Panc1 (cell line): ENCODE measurements around the gene GMDS. TPM values are rescaled to one million over a fixed set of nuclear protein-coding genes. Genes with fewer than 3 reads are reported as not detected.

Source experiments
- ATAC-seq: fragments of 200-7000 bp; cut with Tn5 transposase; 2 replicates; pipeline ENCODE4 v1.9.1; 2020; ENCODE audit warnings: mild to moderate bottlenecking, moderate library complexity
- BruUV-seq: library from RNA; stranded (reverse); fragments of 400-500 nt; replicated peaks from 2 replicates; lab custom pipeline; 2021; lab: Mats Ljungman, UMichigan
- CTCF ChIA-PET: fragments of 300-600 bp; sonication (Branson Sonifier 250); formaldehyde crosslinking; loops from one replicate; lab custom pipeline; 2022; ENCODE audit warnings: antibody characterized with exemption; lab: Charles Lee
- POLR2A ChIA-PET: fragments of 300-600 bp; sonication (Branson Sonifier 250); formaldehyde crosslinking; loops from one replicate; lab custom pipeline; 2022; ENCODE audit warnings: antibody characterized with exemption; lab: Charles Lee
- DNase-seq: peaks from one replicate; pipeline ENCODE4 v3.0.0-alpha.2; 2010; ENCODE audit warnings: low read depth, low spot score
- H3K27ac ChIP-seq: 2 replicates; pipeline ENCODE4 v1.5.1; 2011; ENCODE audit warnings: mild to moderate bottlenecking, low read length, inconsistent platforms
- H3K27me3 ChIP-seq: fragments of 200-500 bp; sonication (Bioruptor generic); 2 replicates; pipeline ENCODE4 v1.6.0; 2014; ENCODE audit warnings: low read length, inconsistent platforms; ENCODE audit not compliant: control insufficient read depth, insufficient read depth
- H3K36me3 ChIP-seq: fragments of 200-500 bp; sonication (Bioruptor generic); 2 replicates; pipeline ENCODE4 v1.5.1; 2014; ENCODE audit warnings: inconsistent platforms, mild to moderate bottlenecking, low read length, moderate library complexity; ENCODE audit not compliant: control insufficient read depth, insufficient read depth
- H3K4me1 ChIP-seq: 2 replicates; pipeline ENCODE4 v1.5.1; 2011; ENCODE audit warnings: inconsistent platforms, mild to moderate bottlenecking, low read length, moderate library complexity; ENCODE audit not compliant: control insufficient read depth, insufficient read depth
- H3K4me3 ChIP-seq, 2 experiments: 2 replicates each; pipeline ENCODE4 v1.5.1; 2011 to 2012; ENCODE audit warnings: low read depth in 2 of 2, low read length in 2 of 2, mild to moderate bottlenecking in 2 of 2, inconsistent platforms in 1 of 2, moderate library complexity in 1 of 2
- H3K9me3 ChIP-seq: fragments of 200-500 bp; sonication (Bioruptor generic); 2 replicates; pipeline ENCODE4 v1.5.1; 2014; ENCODE audit warnings: low read depth, mild to moderate bottlenecking, inconsistent platforms, low read length, moderate library complexity; ENCODE audit not compliant: control insufficient read depth, insufficient read depth
- POLR2AphosphoS5 ChIP-seq: IDR thresholded peaks from 2 replicates; pipeline ENCODE4 v1.6.1; 2012; ENCODE audit warnings: mild to moderate bottlenecking, low read depth, low read length, moderate library complexity
- SIN3A ChIP-seq: IDR thresholded peaks from 2 replicates; pipeline ENCODE4 v1.6.1; 2012; ENCODE audit warnings: low read depth, mild to moderate bottlenecking, low read length, moderate library complexity, borderline replicate concordance; ENCODE audit not compliant: insufficient read depth
- TCF7L2 ChIP-seq: IDR thresholded peaks from 2 replicates; pipeline ENCODE4 v1.6.1; 2011; ENCODE audit warnings: mild to moderate bottlenecking, low read depth, low read length, inconsistent platforms
- in situ Hi-C: cut with HindIII; loops from 2 replicates; pipeline ENCODE4 v1.10.0; 2016; ENCODE audit warnings: low sequenced_read_pairs, low pct_unique_long_range_greater_than_20kb
- intact Hi-C: fragments of 100-400 bp; cut with micrococcal nuclease; formaldehyde crosslinking; loops from one replicate; pipeline ENCODE4 v1.10.0; 2022; ENCODE audit not compliant: unreplicated experiment
- total RNA-seq: library from RNA; stranded (reverse); gene quantifications from one replicate; pipeline ENCODE4 v1.2.1, GENCODE V29; 2021; ENCODE audit not compliant: unreplicated experiment
- TF ChIP-seq, protein P1 (sequence below): fragments of 450-650 bp; IDR thresholded peaks from 2 replicates; pipeline ENCODE4 v1.5.1; 2017; ENCODE audit warnings: mild to moderate bottlenecking
- TF ChIP-seq, protein P2 (sequence below), 2 experiments: IDR thresholded peaks; 2 replicates each; pipeline ENCODE4 v1.6.1; 2011 to 2012; ENCODE audit warnings: low read depth in 2 of 2, control low read depth in 1 of 2, low read length in 1 of 2, mild to moderate bottlenecking in 1 of 2, moderate library complexity in 1 of 2; ENCODE audit not compliant: insufficient read depth in 1 of 2

Gene GMDS
- total RNA-seq, 1 experiment from 2014 or later, result 9.8 TPM

DNA sequence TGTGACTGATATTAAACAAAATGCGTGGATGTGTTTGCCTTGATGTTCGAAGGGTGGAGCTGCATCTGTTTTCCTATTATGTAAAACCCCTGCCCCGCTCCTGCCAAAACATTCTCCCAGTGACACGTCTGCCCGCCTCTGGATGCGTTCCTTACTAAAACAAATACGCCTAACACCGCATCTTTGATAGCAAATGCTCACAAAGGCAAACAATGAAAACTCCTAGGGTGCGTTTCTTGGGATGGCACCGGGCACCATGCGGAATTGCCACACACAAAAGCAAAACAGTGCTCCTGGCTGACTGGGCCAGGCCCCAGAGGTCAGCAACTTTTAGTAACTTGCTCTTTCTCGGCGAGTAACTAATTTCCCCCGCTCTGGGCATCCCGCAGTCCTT is 644.6 kb downstream of the GMDS start:
- Histone ChIP-seq H3K27me3 (no peaks in the 10 kb centered on the region; the same call in 1 of the 2 replicates), H3K4me1 (peaks cover 10% of the 10 kb centered on the region), H3K27ac (no peak overlapping the region), H3K4me3 (no peak overlapping the region), H3K9me3 (no peaks in the 10 kb centered on the region), H3K36me3 (no peaks in the 10 kb centered on the region; the same call in 1 of the 2 replicates)
- in situ Hi-C loops (no loop called here), intact Hi-C loops (loop anchor here (5.0 kb wide), 2 partner anchors 87 to 502 kb away; no protein-coding TSS in a partner anchor)
- TF ChIP-seq, protein P1, sequence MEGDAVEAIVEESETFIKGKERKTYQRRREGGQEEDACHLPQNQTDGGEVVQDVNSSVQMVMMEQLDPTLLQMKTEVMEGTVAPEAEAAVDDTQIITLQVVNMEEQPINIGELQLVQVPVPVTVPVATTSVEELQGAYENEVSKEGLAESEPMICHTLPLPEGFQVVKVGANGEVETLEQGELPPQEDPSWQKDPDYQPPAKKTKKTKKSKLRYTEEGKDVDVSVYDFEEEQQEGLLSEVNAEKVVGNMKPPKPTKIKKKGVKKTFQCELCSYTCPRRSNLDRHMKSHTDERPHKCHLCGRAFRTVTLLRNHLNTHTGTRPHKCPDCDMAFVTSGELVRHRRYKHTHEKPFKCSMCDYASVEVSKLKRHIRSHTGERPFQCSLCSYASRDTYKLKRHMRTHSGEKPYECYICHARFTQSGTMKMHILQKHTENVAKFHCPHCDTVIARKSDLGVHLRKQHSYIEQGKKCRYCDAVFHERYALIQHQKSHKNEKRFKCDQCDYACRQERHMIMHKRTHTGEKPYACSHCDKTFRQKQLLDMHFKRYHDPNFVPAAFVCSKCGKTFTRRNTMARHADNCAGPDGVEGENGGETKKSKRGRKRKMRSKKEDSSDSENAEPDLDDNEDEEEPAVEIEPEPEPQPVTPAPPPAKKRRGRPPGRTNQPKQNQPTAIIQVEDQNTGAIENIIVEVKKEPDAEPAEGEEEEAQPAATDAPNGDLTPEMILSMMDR, result no peak
- TF ChIP-seq, protein P2, sequence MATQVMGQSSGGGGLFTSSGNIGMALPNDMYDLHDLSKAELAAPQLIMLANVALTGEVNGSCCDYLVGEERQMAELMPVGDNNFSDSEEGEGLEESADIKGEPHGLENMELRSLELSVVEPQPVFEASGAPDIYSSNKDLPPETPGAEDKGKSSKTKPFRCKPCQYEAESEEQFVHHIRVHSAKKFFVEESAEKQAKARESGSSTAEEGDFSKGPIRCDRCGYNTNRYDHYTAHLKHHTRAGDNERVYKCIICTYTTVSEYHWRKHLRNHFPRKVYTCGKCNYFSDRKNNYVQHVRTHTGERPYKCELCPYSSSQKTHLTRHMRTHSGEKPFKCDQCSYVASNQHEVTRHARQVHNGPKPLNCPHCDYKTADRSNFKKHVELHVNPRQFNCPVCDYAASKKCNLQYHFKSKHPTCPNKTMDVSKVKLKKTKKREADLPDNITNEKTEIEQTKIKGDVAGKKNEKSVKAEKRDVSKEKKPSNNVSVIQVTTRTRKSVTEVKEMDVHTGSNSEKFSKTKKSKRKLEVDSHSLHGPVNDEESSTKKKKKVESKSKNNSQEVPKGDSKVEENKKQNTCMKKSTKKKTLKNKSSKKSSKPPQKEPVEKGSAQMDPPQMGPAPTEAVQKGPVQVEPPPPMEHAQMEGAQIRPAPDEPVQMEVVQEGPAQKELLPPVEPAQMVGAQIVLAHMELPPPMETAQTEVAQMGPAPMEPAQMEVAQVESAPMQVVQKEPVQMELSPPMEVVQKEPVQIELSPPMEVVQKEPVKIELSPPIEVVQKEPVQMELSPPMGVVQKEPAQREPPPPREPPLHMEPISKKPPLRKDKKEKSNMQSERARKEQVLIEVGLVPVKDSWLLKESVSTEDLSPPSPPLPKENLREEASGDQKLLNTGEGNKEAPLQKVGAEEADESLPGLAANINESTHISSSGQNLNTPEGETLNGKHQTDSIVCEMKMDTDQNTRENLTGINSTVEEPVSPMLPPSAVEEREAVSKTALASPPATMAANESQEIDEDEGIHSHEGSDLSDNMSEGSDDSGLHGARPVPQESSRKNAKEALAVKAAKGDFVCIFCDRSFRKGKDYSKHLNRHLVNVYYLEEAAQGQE (IDR thresholded peaks at IDR 0.05; ENCODE audit: insufficient read depth in 1 of 2, low read depth in 2 of 2, low read length in 1 of 2), result no peak
- no peak for TF ChIP-seq SIN3A
- TF ChIP-seq TCF7L2, result no peak
- TF ChIP-seq POLR2AphosphoS5, result no peak
- ChIA-PET CTCF (no interaction called here), POLR2A (no interaction called here)
- DNase-seq, result no peak
- no peak for ATAC-seq
- BruUV-seq, result no TSS peak

DNA sequence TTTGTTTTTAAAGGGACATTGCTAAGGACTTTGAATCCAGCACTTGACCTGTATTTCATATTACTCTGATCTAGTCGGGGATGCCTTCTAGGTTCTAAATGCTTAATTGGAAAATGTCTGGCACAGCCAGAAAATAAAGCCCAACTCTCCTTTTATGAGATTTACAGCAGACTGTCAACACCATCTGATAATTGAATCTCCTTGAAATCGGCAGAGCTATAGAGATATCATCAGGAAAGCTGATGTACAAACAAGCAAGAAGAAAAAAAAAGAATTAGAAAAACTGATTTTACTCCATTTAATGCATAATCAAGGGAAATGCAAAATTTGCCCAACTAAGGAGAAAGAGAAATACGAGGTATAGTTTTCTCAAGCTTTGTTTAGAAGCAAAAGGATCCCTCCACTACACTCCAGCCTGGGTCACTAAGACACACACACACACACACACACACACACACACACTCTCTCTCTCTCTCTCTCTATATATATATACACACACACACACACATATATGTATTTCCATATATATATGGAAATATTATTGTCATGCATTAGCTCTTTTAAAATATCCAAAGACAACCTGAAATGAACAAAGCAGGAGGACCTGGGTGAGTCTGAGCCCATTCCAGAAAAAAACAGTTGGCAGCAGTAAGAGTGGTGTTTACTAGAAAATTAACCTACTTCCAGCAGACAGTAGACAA is 645.2 kb downstream of the GMDS start:
- intact Hi-C loops (loop anchor here (5.0 kb wide), 2 partner anchors 87 to 502 kb away; no protein-coding TSS in a partner anchor), in situ Hi-C loops (no loop called here)
- Histone ChIP-seq H3K27ac (no peak overlapping the region), H3K4me1 (peaks cover 10% of the 10 kb centered on the region), H3K9me3 (no peaks in the 10 kb centered on the region), H3K4me3 (no peak overlapping the region), H3K27me3 (no peaks in the 10 kb centered on the region; the same call in 1 of the 2 replicates), H3K36me3 (no peaks in the 10 kb centered on the region; the same call in 1 of the 2 replicates)
- ATAC-seq, result no peak
- CTCF ChIA-PET, result interaction anchor here (0.6 kb wide), 1 partner anchor 443 kb away, joined by 3 read pairs; no protein-coding TSS in a partner anchor
- BruUV-seq, result no TSS peak
- POLR2A ChIA-PET, result interaction anchor here (0.6 kb wide), 2 partner anchors 135 to 1009 kb away, joined by 4 to 8 read pairs; no protein-coding TSS in a partner anchor
- DNase-seq, result no peak
- TF ChIP-seq POLR2AphosphoS5 (no peak), SIN3A (no peak), TCF7L2 (no peak)
- TF ChIP-seq, protein P2 (IDR thresholded peaks at IDR 0.05; ENCODE audit: insufficient read depth in 1 of 2, low read depth in 2 of 2, low read length in 1 of 2), result no peak
- TF ChIP-seq, protein P1, result no peak
